RWPE2 (cell line): ENCODE measurements around the gene DCUN1D4.

ENCODE experiments used
- ATAC-seq: fragments of 200-7000 bp; cut with Tn5 transposase; 3 replicates; pipeline ENCODE4 v1.9.1; 2021; ENCODE audit warnings: low read depth
- DNase-seq: peaks from one replicate; pipeline ENCODE4 v3.0.0-alpha.2; 2020; ENCODE audit warnings: low spot score
- H3K27ac ChIP-seq: fragments of 450-650 bp; 2 replicates; pipeline ENCODE4 v1.5.1; 2017; ENCODE audit warnings: mild to moderate bottlenecking; ENCODE audit not compliant: poor library complexity, severe bottlenecking
- H3K27me3 ChIP-seq: fragments of 250-450 bp; sonication (Bioruptor Pico); 2 replicates; pipeline ENCODE4 v1.5.1; 2021; ENCODE audit warnings: mild to moderate bottlenecking, moderate library complexity; ENCODE audit not compliant: insufficient read depth, poor library complexity, severe bottlenecking
- H3K36me3 ChIP-seq: fragments of 250-450 bp; sonication (Bioruptor Pico); 2 replicates; pipeline ENCODE4 v1.5.1; 2020; ENCODE audit warnings: low read depth, mild to moderate bottlenecking, moderate library complexity
- H3K4me1 ChIP-seq: fragments of 250-450 bp; sonication (Bioruptor Pico); 2 replicates; pipeline ENCODE4 v1.5.1; 2021; ENCODE audit warnings: mild to moderate bottlenecking, moderate library complexity; ENCODE audit not compliant: insufficient read depth, poor library complexity, severe bottlenecking
- H3K4me3 ChIP-seq: fragments of 250-450 bp; sonication (Bioruptor Pico); 2 replicates; pipeline ENCODE4 v1.5.1; 2021; ENCODE audit warnings: mild to moderate bottlenecking, moderate library complexity; ENCODE audit not compliant: severe bottlenecking
- H3K9me3 ChIP-seq: fragments of 250-450 bp; sonication (Bioruptor Pico); 2 replicates; pipeline ENCODE4 v1.5.1; 2021; ENCODE audit warnings: mild to moderate bottlenecking, moderate library complexity; ENCODE audit not compliant: severe bottlenecking
- TF ChIP-seq, protein P1 (sequence below): fragments of 450-650 bp; IDR thresholded peaks from one replicate; pipeline ENCODE4 v1.5.1; 2017; ENCODE audit warnings: mild to moderate bottlenecking, moderate library complexity; ENCODE audit not compliant: poor library complexity, severe bottlenecking

DCUN1D4 gene

DNA sequence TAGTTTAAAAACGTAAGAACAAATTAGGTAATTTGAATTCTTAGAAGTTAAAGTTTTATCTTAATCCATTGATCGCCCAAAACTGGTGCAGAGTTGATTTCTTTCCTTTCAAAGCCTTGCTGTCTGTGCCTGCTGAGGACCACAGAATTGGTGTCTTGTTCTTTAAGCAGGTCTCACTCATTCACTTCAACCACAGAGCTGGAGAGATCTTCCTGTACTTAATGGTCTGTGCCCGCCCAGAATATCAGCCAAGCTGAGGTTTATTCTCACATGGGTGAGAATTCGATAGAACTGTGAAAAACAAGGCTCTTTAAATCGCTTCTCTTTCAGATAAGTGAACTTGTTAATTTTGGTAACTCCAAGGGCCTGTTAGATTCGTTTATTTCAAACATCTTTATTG, 31.6 kb downstream of the DCUN1D4 start:
- Histone ChIP-seq H3K4me3 (no peak overlapping the region), H3K36me3 (peaks cover 91% of the 10 kb centered on the region), H3K9me3 (no peaks in the 10 kb centered on the region), H3K27ac (no peak overlapping the region), H3K4me1 (no peaks in the 10 kb centered on the region), H3K27me3 (no peaks in the 10 kb centered on the region)
- DNase-seq: no peak
- TF ChIP-seq, protein P1, sequence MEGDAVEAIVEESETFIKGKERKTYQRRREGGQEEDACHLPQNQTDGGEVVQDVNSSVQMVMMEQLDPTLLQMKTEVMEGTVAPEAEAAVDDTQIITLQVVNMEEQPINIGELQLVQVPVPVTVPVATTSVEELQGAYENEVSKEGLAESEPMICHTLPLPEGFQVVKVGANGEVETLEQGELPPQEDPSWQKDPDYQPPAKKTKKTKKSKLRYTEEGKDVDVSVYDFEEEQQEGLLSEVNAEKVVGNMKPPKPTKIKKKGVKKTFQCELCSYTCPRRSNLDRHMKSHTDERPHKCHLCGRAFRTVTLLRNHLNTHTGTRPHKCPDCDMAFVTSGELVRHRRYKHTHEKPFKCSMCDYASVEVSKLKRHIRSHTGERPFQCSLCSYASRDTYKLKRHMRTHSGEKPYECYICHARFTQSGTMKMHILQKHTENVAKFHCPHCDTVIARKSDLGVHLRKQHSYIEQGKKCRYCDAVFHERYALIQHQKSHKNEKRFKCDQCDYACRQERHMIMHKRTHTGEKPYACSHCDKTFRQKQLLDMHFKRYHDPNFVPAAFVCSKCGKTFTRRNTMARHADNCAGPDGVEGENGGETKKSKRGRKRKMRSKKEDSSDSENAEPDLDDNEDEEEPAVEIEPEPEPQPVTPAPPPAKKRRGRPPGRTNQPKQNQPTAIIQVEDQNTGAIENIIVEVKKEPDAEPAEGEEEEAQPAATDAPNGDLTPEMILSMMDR: no peak
- ATAC-seq: no peak

DNA sequence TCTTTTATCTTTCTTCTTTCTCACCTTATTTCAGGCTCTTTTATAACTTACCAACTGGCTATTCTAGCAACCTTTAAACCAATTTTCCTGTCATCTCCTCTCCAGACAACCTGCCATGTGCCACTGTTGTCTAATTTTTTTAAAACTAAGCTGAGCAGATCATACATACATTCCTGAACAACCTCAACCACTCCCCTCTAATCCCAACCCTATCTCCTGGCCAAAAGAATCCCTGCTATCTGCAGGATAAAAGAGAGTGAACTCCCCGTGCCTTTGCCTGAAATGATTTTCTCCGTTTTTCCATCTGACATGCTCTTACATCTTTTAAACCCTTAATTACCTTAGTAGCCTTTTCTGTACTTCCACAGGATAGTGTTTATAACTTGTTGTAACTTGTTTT, 35.5 kb downstream of the DCUN1D4 start:
- Histone ChIP-seq H3K9me3 (no peaks in the 10 kb centered on the region), H3K27ac (no peak overlapping the region), H3K4me1 (no peaks in the 10 kb centered on the region), H3K4me3 (no peak overlapping the region), H3K27me3 (no peaks in the 10 kb centered on the region), H3K36me3 (peaks cover 95% of the 10 kb centered on the region)
- TF ChIP-seq, protein P1: no peak
- DNase-seq: no peak
- ATAC-seq: no peak

DNA sequence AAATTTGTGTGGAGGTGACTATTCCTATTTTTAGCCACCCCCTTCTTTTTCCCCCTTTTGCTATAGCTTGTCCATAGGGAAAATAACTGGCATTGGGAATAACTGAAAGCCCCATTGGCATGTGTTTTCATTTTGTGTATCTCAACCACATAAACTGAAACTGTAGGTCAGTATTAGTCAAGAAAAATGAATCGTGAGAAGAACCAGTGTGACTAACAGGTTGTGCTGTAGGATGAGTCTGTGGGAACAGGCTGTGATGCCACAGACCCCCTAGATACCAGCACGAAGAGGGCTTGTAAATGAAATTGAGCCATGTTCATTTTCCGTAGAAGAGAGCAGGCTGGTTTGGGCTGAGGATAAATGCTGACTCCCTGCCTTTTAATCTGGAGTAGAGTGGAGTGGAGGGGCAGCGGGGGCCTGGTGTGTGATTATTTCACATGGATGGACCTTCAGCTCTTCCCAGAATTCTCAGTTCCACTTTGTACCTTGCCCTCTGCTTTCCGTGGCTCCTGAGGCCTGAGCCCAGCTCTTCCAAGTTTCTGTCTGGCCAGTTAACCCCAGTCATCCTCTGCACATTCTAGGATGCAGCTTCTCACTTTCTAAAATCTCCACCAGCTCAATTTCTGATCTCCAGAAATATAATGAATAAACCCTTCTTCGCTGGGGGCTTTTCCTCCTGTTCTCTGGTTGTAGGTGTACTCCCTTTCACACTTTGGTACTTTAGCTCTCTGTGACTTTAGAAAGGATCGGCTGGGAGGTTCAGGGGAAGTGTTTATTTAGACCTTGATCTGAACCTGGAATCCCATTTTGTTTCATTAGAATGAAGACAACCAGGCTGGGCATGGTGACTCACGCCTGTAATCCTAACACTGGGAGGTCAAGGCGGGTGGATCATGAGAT, 37.3 kb downstream of the DCUN1D4 start:
- DNase-seq: no peak
- TF ChIP-seq, protein P1: no peak
- no peaks in the 10 kb centered on the region for H3K27me3 ChIP-seq
- ATAC-seq: no peak
- H3K4me3 ChIP-seq: no peak overlapping the region
- no peaks in the 10 kb centered on the region for H3K9me3 ChIP-seq
- H3K36me3 ChIP-seq: peaks cover 78% of the 10 kb centered on the region
- no peaks in the 10 kb centered on the region for H3K4me1 ChIP-seq
- no peak overlapping the region for H3K27ac ChIP-seq

DNA sequence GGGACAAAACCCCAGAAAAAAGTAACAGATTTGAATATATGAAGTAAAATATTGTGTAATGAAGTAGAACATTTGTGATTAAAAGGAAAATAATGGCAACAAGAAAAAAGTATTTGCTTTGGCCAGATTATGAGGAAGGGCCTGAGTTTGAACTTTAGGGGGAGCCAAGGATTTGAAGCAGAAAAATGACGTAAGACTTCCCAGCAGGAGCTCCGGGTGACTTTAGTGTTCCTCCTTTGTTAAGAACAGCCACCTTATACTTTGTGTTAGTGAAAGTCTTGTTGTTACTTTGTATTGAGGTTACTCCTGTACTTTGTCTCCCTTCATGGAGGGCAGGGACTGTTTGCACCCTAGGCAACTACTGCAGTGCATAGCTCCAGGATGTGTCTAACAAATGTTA, 41.1 kb downstream of the DCUN1D4 start:
- H3K4me3 ChIP-seq: no peak overlapping the region
- DNase-seq (no peak), ATAC-seq (no peak)
- H3K36me3 ChIP-seq: peaks cover 78% of the 10 kb centered on the region
- H3K9me3 ChIP-seq: no peaks in the 10 kb centered on the region
- H3K27ac ChIP-seq: no peak overlapping the region
- no peaks in the 10 kb centered on the region for H3K27me3 ChIP-seq
- TF ChIP-seq, protein P1: no peak
- no peaks in the 10 kb centered on the region for H3K4me1 ChIP-seq

DNA sequence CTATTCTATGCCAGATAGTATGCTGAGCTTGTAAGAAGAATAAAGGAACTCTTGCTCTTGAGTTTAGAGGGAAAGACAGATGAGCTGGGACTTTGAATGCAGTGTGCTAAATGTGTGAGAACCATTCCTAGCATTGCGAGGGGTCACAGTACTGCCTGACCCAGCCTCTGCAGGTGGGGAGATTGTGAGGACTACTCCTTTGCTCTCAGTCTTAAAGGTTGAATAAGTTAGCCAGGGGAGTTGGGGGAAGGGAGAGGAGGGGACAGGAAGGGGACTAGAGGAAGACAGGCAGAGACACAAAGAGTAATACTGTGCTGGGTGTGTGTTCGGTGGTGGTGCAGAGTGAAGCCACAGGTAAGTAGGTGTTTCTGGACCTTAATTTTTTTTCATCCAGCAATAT, 41.7 kb downstream of the DCUN1D4 start:
- Histone ChIP-seq H3K9me3 (no peaks in the 10 kb centered on the region), H3K36me3 (peaks cover 78% of the 10 kb centered on the region), H3K27ac (no peak overlapping the region), H3K4me3 (no peak overlapping the region), H3K4me1 (no peaks in the 10 kb centered on the region), H3K27me3 (no peaks in the 10 kb centered on the region)
- TF ChIP-seq, protein P1: no peak
- ATAC-seq (no peak), DNase-seq (no peak)
